ENCODE data around the gene SOX2.

The SOX2 gene

DNA sequence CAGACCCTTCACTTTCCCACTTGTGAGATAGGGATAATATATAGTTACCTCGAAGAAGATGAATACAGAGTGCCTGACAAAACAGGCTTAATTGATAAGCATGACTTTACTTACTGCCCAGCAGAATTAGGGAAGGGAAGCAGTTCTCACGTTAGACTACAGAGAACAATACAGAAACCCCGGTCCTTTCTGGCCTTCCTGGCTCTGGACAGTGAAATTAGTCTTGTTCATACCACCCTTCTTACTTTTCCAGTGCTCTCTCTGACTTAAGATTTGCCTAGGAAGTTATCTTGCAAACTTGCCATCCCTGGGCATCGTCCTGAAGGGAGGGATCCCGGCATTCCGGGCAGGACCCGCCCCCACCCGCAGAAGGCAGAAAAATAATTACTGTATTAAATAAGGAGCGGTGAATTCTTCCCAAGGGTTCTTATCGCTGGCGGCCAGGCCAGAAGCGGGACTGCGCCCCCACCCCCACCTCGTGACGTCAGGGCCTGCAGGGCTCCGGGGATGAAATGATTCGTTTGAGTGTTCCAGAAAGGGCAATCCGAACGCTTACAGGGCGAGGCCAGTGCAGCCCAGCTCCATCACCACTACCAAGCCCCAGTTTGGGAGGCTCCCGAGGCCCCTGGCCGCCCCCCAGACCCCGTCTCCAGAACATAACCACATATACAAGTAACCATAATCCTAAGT, 8.4 kb downstream of the SOX2 start:
- no peak overlapping the region for H3K4me3 ChIP-seq (replicated peaks; ENCODE audit: low read depth, low read length)
- no peak for DNase-seq (ENCODE audit: low read depth)
- TF ChIP-seq, protein P1, sequence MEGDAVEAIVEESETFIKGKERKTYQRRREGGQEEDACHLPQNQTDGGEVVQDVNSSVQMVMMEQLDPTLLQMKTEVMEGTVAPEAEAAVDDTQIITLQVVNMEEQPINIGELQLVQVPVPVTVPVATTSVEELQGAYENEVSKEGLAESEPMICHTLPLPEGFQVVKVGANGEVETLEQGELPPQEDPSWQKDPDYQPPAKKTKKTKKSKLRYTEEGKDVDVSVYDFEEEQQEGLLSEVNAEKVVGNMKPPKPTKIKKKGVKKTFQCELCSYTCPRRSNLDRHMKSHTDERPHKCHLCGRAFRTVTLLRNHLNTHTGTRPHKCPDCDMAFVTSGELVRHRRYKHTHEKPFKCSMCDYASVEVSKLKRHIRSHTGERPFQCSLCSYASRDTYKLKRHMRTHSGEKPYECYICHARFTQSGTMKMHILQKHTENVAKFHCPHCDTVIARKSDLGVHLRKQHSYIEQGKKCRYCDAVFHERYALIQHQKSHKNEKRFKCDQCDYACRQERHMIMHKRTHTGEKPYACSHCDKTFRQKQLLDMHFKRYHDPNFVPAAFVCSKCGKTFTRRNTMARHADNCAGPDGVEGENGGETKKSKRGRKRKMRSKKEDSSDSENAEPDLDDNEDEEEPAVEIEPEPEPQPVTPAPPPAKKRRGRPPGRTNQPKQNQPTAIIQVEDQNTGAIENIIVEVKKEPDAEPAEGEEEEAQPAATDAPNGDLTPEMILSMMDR (IDR thresholded peaks at IDR 0.05; ENCODE audit: low read length, missing control alignments), result no peak

DNA sequence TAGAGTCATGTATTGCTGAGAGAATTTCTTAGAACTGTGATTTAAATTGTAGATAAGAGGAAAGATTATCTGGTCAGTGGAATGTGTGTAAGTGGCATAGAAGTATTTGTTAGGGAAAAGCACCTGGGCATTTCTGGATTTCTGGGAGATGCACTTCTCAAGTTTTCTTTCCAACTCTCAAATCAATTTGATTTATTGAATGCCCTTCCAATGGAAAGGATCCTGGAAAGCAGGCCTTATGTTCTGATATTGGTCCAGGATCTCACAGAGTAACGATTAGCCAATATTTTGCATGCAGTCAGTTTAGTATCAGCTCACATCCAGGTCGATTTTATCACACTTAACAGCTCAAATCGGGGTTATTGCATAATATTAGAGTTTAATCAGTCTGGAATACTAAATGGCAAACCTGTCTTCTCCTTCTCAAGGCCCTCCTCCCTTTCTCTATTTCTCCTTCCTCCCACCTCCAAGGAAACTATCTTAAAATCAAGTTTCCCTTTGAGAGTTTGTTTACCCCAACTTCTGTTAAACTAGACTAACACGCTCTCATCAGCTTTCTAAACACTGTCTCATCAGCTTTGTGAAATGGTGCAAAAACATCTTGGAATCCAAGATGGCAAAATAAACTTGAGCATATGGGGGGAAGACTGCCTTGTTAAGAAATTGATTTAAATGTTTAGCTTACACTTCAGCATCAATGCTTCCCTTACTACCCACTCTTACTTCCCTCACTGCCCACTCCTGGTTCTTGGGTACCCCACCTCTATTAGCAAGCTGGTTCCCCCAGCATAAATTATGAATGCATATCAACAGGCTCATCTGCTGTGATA, 9.5 kb downstream of the SOX2 start:
- DNase-seq (ENCODE audit: low read depth), result no peak
- H3K4me3 ChIP-seq (replicated peaks; ENCODE audit: low read depth, low read length), result no peak overlapping the region
- TF ChIP-seq, protein P1 (IDR thresholded peaks at IDR 0.05; ENCODE audit: low read length, missing control alignments), result no peak

DNA sequence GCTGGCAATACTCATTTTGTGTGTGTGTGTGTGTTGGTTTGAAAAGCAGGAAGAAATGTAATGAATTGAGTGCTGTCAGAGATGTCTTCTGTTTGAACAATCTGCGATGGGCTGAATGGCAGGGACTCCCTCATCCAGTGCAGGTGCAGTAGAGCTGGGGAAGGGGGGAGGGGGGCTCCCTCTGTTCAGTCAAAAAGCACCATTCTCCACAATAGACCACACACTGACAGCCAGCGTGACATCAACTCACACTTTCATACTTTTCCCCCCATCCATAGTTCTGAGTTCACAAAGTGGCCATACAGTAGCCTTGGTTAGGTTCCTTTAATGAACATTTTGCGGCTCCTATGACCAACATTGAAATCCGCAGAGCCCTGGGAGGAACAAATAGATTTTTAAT, 10.4 kb downstream of the SOX2 start:
- no peak for DNase-seq (ENCODE audit: low read depth)
- H3K4me3 ChIP-seq (replicated peaks; ENCODE audit: low read depth, low read length), result no peak overlapping the region
- TF ChIP-seq, protein P1 (IDR thresholded peaks at IDR 0.05; ENCODE audit: low read length, missing control alignments), result no peak

DNA sequence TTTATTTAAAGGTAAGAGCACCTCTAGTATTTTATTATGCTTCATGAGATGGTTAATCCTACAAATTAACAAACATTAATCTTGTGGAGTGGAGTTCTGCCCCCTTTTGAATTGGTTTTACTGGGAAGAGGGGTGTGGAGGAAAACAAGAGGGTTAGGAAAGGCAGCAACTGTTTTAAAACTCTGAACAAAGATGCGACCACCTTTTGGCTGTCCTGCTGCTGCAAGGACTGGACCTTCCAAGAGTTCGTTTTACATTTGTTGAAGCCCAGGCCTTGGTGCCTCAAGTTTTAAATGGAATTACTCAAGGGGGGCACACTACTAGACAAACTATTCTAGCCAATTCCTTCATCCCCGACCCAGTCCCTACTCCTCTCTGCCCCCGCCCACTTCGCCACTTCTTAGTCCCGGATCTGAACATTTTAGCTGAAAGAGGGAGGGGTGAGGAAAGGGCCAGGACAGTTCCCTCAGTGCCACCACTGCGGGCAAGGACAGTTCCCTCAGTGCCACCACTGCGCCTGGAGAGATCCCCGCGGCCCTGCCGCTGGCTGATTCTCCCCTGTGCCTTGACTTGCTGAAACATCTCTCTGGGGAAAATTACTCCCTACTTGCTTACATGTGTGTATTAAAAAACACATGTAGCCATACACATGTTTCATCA, 11.2 kb downstream of the SOX2 start:
- TF ChIP-seq, protein P1 (IDR thresholded peaks at IDR 0.05; ENCODE audit: low read length, missing control alignments), result no peak
- H3K4me3 ChIP-seq (replicated peaks; ENCODE audit: low read depth, low read length), result no peak overlapping the region
- DNase-seq (ENCODE audit: low read depth), result no peak

DNA sequence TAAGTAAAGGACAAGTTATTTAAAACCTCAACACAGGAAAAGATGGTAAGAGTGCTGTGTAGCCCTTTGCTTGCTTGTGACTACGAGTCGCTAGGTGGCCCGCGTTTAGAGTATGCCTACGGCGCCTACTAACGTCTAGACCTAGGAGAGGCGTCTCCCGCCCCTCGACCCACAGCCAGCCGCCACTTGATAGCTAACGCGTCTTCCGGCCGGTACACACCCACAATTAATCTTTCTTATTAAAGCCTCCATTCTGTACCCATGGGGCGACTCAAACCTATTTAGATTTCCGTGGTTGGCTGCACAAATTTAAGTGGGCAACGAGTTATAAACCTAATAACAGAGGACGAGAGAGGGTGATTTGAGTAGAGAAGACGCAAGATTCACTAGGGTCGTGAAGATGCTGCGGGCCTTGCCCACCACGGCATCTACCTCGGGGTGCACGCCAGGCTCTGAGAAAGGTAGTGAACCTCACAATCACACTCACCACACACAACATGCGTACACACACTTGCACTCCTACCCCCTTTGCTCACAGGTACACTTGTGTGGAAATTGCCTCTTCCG, 12.0 kb downstream of the SOX2 start:
- DNase-seq (ENCODE audit: low read depth), result no peak
- H3K4me3 ChIP-seq (replicated peaks; ENCODE audit: low read depth, low read length), result no peak overlapping the region
- TF ChIP-seq, protein P1 (IDR thresholded peaks at IDR 0.05; ENCODE audit: low read length, missing control alignments), result no peak

DNA sequence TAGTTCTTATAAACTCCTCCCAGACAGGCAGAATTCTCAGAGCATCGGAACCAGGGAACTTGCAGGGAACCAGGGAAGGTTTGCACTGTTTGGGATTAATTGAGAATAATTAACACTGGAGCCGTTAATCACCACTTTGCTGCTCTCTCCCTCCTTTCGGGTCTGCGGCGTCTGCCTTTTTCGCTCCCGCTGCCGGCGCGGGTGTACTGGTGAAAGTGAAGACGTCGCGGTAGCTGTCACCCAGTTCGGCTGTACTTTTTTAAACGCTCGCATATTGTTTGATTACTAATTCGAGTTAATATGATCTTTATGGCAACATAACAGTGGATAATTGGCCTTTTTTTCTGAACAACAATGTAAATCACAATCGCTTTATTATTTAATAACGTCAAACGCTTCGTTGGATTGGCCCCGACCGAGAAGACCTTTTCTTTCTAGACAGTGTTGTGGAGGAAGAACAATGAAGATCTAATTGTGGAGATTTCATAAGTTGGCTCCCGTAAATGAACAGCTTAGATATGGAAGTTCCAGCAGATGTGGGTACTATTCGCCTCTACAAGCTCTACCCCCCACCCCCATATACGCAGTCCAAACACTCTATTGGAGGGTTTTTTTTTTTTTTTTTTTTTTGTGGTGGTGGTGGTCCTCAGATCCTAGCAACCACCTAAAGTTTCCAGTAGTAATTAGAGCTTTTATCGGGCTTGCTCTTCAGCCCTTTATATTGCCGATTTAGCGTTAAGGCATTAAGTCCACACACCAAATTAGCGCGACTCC, 12.7 kb downstream of the SOX2 start:
- DNase-seq (ENCODE audit: low read depth), result no peak
- TF ChIP-seq, protein P1 (IDR thresholded peaks at IDR 0.05; ENCODE audit: low read length, missing control alignments), result no peak
- H3K4me3 ChIP-seq (replicated peaks; ENCODE audit: low read depth, low read length), result no peak overlapping the region
